A549 (cell line): ENCODE data around the gene EPHA1. TPM values are rescaled to one million over a fixed set of nuclear protein-coding genes. Genes with fewer than 3 reads are reported as not detected.

Experiments
- ATAC-seq, 2 experiments: fragments of 200-7000 bp in 1 of 2; fragments of >200 bp in 1 of 2; cut with Nextera tagmentation in 1 of 2; cut with Tn5 transposase in 1 of 2; 3 replicates each; pipeline versions ENCODE4 v1.8.0 to v1.9.1; 2018 to 2020; ENCODE audit warnings: mild to moderate bottlenecking in 1 of 2, moderate library complexity in 1 of 2
- CTCF ChIA-PET: fragments of 300-600 bp; sonication (Branson Sonifier 250); formaldehyde crosslinking; extraction: SDS; loops from one replicate; lab custom pipeline; 2021; ENCODE audit warnings: antibody characterized with exemption, inconsistent platforms; lab: Yijun Ruan, JAX
- POLR2A ChIA-PET: fragments of 350-600 bp; formaldehyde crosslinking; extraction: SDS; loops from one replicate; lab custom pipeline; 2021; ENCODE audit warnings: antibody characterized with exemption, inconsistent platforms; lab: Yijun Ruan, JAX
- DNase-seq, 2 experiments: peaks; one replicate each; pipeline versions ENCODE4 v3.0.0 to v3.0.0-alpha.2; 2011 to 2016; ENCODE audit warnings: low read depth in 1 of 2, low spot score in 1 of 2
- FAIRE-seq: peaks from 2 replicates; lab custom pipeline; 2011; peaks lifted over from hg19 to GRCh38; lab: Jason Lieb, UNC
- H3K27ac ChIP-seq, 2 experiments: fragments of >200 bp; sonication (Bioruptor Twin); formaldehyde crosslinking; 3 replicates each; pipeline ENCODE4 v1.5.1; 2016 to 2017
- H3K4me1 ChIP-seq: fragments of >200 bp; sonication (Bioruptor Twin); formaldehyde crosslinking; 3 replicates; pipeline ENCODE4 v1.6.1; 2016
- H3K4me2 ChIP-seq: fragments of >200 bp; sonication (Bioruptor Twin); formaldehyde crosslinking; 3 replicates; pipeline ENCODE4 v1.6.1; 2016
- H3K4me3 ChIP-seq: fragments of >200 bp; sonication (Bioruptor Twin); formaldehyde crosslinking; 3 replicates; pipeline ENCODE4 v1.5.1; 2016
- H3K9me3 ChIP-seq: fragments of >200 bp; sonication (Bioruptor Twin); formaldehyde crosslinking; 3 replicates; pipeline ENCODE4 v1.6.1; 2016
- BHLHE40 ChIP-seq: IDR thresholded peaks from 2 replicates; pipeline ENCODE4 v1.6.1; 2012; ENCODE audit warnings: low read depth, low read length, inconsistent platforms
- CEBPB ChIP-seq, 2 experiments: fragments of >200 bp in 1 of 2; sonication (Bioruptor Twin) in 1 of 2; formaldehyde crosslinking in 1 of 2; IDR thresholded peaks; 2 replicates each; pipeline ENCODE4 v1.6.1; 2012 to 2016
- CHD4 ChIP-seq: fragments of 200-600 bp; sonication (generic); IDR thresholded peaks from 2 replicates; pipeline ENCODE4 v1.6.1; 2016; ENCODE audit warnings: antibody characterized with exemption, mild to moderate bottlenecking, borderline replicate concordance
- EHMT2 ChIP-seq: fragments of 200-600 bp; sonication (generic); IDR thresholded peaks from 2 replicates; pipeline ENCODE4 v1.6.1; 2016; ENCODE audit warnings: antibody characterized with exemption, low read depth, mild to moderate bottlenecking, moderate library complexity
- ESRRA ChIP-seq: fragments of 150-350 bp; IDR thresholded peaks from 2 replicates; pipeline ENCODE4 v1.6.1; 2014; ENCODE audit warnings: mild to moderate bottlenecking, low read length, borderline replicate concordance
- FOXS1 ChIP-seq: fragments of 250-450 bp; sonication (Bioruptor Pico); IDR thresholded peaks from 2 replicates; pipeline ENCODE4 v1.5.0; 2020; ENCODE audit warnings: mild to moderate bottlenecking, moderate library complexity
- HOXB13 ChIP-seq: fragments of 250-450 bp; sonication (Bioruptor Pico); IDR thresholded peaks from 2 replicates; pipeline ENCODE4 v1.5.0; 2020; ENCODE audit warnings: low read depth, mild to moderate bottlenecking, moderate library complexity
- HOXB5 ChIP-seq: fragments of 250-450 bp; sonication (Bioruptor Pico); IDR thresholded peaks from 2 replicates; pipeline ENCODE4 v1.5.0; 2020; ENCODE audit warnings: mild to moderate bottlenecking, moderate library complexity
- JUNB ChIP-seq: fragments of >200 bp; sonication (Bioruptor Twin); formaldehyde crosslinking; IDR thresholded peaks from 2 replicates; pipeline ENCODE4 v1.6.1; 2016
- MAFK ChIP-seq: fragments of 450-650 bp; IDR thresholded peaks from 2 replicates; pipeline ENCODE4 v1.6.1; 2014; ENCODE audit not compliant: partially characterized antibody
- NFE2L2 ChIP-seq: fragments of 150-350 bp; conservative IDR thresholded peaks from 2 replicates; pipeline ENCODE4 v1.6.1; 2014; ENCODE audit warnings: low read length
- PHF8 ChIP-seq: fragments of 200-600 bp; sonication (generic); IDR thresholded peaks from 2 replicates; pipeline ENCODE4 v1.6.1; 2016; ENCODE audit warnings: low read depth, mild to moderate bottlenecking, antibody characterized with exemption, moderate library complexity, borderline replicate concordance
- POLR2A ChIP-seq: IDR thresholded peaks from 2 replicates; pipeline ENCODE4 v1.6.1; 2012; ENCODE audit warnings: mild to moderate bottlenecking, low read length
- RAD21 ChIP-seq, 2 experiments: fragments of >200 bp in 1 of 2; sonication (Bioruptor Twin) in 1 of 2; formaldehyde crosslinking in 1 of 2; IDR thresholded peaks in 1 of 2; conservative IDR thresholded peaks in 1 of 2; 2 replicates in 1 of 2; 3 replicates in 1 of 2; pipeline ENCODE4 v1.6.1; 2012 to 2018; ENCODE audit warnings: inconsistent platforms in 1 of 2
- RARB ChIP-seq: fragments of 250-450 bp; sonication (Bioruptor Pico); IDR thresholded peaks from 2 replicates; pipeline ENCODE4 v1.8.0; 2021; ENCODE audit warnings: mild to moderate bottlenecking, moderate library complexity
- RCOR1 ChIP-seq: fragments of 150-350 bp; IDR thresholded peaks from 2 replicates; pipeline ENCODE4 v1.6.1; 2014; ENCODE audit warnings: antibody characterized with exemption, low read length, low read depth
- RFX5 ChIP-seq: fragments of 450-650 bp; IDR thresholded peaks from 2 replicates; pipeline ENCODE4 v1.7.1; 2014; ENCODE audit warnings: antibody characterized with exemption, mild to moderate bottlenecking, moderate library complexity
- ZNF302 ChIP-seq: fragments of 250-450 bp; sonication (Bioruptor Pico); IDR thresholded peaks from 2 replicates; pipeline ENCODE4 v1.9.0; 2021; ENCODE audit warnings: inconsistent platforms, mild to moderate bottlenecking, moderate library complexity
- ZSCAN20 ChIP-seq: fragments of 250-450 bp; sonication (Bioruptor Pico); IDR thresholded peaks from 2 replicates; pipeline ENCODE4 v1.8.0; 2022; ENCODE audit warnings: mild to moderate bottlenecking, moderate library complexity
- WGBS: methylation state at CpG from one replicate; pipeline ENCODE4 v1.1.6; 2017; ENCODE audit errors: missing lambda C conversion rate; 5-methylcytosine and 5-hydroxymethylcytosine counted together
- polyA plus RNA-seq, 4 experiments: library from polyadenylated mRNA; depleted of rRNA in 3 of 4; stranded (reverse); fragments of >200 nt; fragmentation: RNase III in 1 of 4; extraction: RNeasy Plus Mini Kit Qiagen cat#74134 plus additional on column Dnase treatment in 1 of 4; gene quantifications; 2 replicates in 3 of 4; 3 replicates in 1 of 4; pipeline ENCODE4 v1.2.3, GENCODE V29; 2011 to 2017
- TF ChIP-seq, protein P1 (sequence below): IDR thresholded peaks from 2 replicates; pipeline ENCODE4 v1.6.1; 2012; ENCODE audit warnings: low read depth, borderline replicate concordance
- TF ChIP-seq, protein P2 (sequence below): fragments of >200 bp; sonication (Bioruptor Twin); formaldehyde crosslinking; IDR thresholded peaks from 3 replicates; pipeline ENCODE4 v1.5.1; 2016
- TF ChIP-seq, protein P3 (sequence below): fragments of >200 bp; sonication (Bioruptor Twin); formaldehyde crosslinking; IDR thresholded peaks from 3 replicates; pipeline ENCODE4 v1.6.1; 2016
- TF ChIP-seq, protein P4 (sequence below): fragments of 200-600 bp; sonication (generic); IDR thresholded peaks from 2 replicates; pipeline ENCODE4 v1.6.1; 2016; ENCODE audit warnings: antibody characterized with exemption, mild to moderate bottlenecking, moderate library complexity

The EPHA1 gene
- polyA plus RNA-seq, 2 of the 4 experiments (the other 2 are of a cell fraction) = not detected

DNA sequence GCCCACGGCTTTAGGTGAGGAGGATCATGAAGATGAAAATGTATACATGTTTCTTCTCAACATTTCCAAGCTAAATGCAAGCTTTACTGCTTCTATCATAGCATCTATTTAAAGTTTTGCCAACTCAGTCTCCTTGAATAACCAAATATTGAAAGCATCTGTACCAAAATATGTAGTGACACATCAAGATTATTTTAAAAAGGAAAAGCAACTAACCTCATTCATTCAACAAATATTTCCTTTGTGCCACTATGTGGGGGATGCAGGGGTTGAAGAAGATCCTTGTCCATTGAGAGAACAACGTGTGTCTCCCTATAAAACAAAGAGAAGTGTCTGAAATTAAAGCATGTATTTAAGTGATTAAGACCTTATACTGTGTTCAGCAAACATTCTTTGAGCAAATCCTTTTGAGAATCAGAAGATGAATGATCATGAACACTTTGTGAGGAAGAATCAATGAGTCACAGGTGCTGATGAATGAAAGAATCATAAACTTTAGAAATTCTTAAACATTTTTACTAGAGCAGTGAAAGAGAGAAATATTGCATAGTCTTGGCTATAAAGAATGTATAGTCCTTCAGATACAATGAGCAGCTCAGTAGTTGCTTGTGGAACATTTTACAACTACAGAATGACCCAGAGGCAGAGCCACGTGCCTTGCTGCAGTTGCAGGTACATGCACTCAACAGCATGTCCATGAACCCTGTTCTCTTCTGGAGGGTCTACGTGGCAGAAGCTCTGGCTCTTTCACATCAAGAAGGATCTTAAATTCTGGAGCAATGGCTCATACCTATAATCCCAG lies 48.5 kb upstream of the EPHA1 start:
- Histone ChIP-seq H3K9me3 (0 out of 3 replicates have a peak, but pooled peaks cover 4% of the 10 kb centered on the region), H3K4me3 (no peak overlapping the region), H3K27ac (no peak overlapping the region), H3K4me1 (no peaks in the 10 kb centered on the region), H3K4me2 (no peak overlapping the region)
- FAIRE-seq (no peak), ATAC-seq (no peak), DNase-seq (no peak)
- 15% methylated on average over 4 of the region's 4 CpGs for WGBS
- no peak for TF ChIP-seq NFE2L2
- CTCF ChIA-PET = no interaction called here
- POLR2A ChIA-PET = no interaction called here

DNA sequence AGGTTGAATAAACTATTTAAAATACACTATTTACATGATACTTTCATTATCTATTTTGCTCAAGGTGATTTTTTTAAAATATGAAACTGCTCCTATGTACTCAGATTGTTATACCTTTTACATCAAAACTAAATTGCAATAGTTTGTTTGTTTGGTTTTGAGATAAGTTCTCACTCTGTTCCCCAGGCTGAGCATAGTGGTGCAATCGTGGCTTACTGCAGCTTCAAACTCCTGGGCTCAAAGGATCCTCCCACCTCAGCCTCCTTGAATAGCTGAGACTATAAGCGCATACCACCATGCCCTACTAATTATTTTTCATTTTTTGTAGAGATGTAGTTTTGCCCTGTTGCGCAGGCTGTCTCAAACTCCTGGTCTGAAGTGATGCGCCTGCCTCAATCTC lies 47.3 kb upstream of the EPHA1 start:
- Histone ChIP-seq H3K4me2 (no peak overlapping the region), H3K4me1 (no peaks in the 10 kb centered on the region), H3K4me3 (no peak overlapping the region), H3K27ac (no peak overlapping the region), H3K9me3 (no peaks in the 10 kb centered on the region)
- no peak for ATAC-seq
- ChIA-PET CTCF (no interaction called here), POLR2A (no interaction called here)
- no peak for TF ChIP-seq BHLHE40
- no peak for TF ChIP-seq EHMT2
- no peak for TF ChIP-seq ZNF302 (CRISPR knock-in tag)
- TF ChIP-seq, protein P1, sequence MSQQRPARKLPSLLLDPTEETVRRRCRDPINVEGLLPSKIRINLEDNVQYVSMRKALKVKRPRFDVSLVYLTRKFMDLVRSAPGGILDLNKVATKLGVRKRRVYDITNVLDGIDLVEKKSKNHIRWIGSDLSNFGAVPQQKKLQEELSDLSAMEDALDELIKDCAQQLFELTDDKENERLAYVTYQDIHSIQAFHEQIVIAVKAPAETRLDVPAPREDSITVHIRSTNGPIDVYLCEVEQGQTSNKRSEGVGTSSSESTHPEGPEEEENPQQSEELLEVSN = no peak
- WGBS = 58% methylated on average over 4 of the region's 4 CpGs
- FAIRE-seq = no peak
- no peak for DNase-seq

DNA sequence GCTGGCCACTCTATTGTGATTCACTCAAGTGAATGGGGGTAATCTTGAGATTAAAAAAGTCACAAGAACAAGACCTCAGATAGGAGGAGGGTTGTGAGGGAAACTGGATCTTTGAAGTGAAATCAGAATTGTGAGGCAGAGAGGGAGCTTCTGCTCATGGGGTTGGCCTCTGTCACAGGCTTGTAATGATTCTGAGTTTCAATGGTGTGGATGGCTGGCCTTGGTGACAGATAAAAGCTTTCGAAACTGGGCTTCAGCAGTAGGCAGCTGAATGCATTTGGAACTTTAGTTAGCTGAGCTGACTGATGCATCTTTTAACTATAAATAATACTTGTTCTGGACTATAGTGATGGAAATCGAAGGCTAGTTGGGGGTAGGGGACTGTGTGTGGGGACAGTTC lies 46.8 kb upstream of the EPHA1 start:
- WGBS = 10% methylated on average over 2 of the region's 2 CpGs
- POLR2A ChIA-PET = no interaction called here
- CTCF ChIA-PET = no interaction called here

DNA sequence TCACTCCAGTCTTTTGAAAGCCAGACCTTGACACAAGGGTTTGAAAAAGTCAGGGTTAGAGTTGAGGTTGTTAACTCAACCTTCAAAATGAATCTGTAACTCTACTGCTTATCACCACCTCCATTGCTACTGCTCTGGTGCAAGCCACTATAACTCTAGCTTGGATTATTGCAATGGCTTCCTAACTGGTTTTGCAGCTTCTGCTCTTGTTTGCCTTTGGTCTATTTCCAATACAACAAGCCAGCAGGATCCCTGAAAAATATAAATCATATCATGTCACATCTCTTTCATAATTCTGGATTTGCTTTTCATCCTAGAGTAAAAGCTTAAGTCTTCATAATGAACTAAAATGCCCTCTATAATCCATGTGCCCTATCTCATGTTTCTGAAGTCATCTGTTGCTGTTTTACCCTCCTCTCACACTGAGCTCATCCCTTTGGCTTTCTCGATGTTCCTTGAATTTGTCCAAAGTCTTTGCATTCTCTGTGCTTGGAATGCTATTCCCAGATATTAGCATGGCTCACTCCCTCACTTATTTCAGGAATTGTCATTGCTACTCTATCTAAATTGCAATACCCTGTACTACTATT lies 45.5 kb upstream of the EPHA1 start:
- H3K27ac ChIP-seq = no peak overlapping the region
- POLR2A ChIA-PET = no interaction called here

More for the DNA sequence above, 46.8 kb upstream of the EPHA1 start:
- Histone ChIP-seq H3K27ac (no peak overlapping the region), H3K4me1 (no peaks in the 10 kb centered on the region), H3K4me2 (no peak overlapping the region), H3K9me3 (no peaks in the 10 kb centered on the region), H3K4me3 (no peak overlapping the region)
- ATAC-seq = no peak
- DNase-seq = no peak
- TF ChIP-seq RCOR1 (no peak), PHF8 (no peak), FOXS1 (CRISPR knock-in tag) (no peak), RARB (CRISPR knock-in tag) (no peak), ZSCAN20 (CRISPR knock-in tag) (no peak), NFE2L2 (no peak), RFX5 (no peak), JUNB (no peak)
- TF ChIP-seq, protein P2, sequence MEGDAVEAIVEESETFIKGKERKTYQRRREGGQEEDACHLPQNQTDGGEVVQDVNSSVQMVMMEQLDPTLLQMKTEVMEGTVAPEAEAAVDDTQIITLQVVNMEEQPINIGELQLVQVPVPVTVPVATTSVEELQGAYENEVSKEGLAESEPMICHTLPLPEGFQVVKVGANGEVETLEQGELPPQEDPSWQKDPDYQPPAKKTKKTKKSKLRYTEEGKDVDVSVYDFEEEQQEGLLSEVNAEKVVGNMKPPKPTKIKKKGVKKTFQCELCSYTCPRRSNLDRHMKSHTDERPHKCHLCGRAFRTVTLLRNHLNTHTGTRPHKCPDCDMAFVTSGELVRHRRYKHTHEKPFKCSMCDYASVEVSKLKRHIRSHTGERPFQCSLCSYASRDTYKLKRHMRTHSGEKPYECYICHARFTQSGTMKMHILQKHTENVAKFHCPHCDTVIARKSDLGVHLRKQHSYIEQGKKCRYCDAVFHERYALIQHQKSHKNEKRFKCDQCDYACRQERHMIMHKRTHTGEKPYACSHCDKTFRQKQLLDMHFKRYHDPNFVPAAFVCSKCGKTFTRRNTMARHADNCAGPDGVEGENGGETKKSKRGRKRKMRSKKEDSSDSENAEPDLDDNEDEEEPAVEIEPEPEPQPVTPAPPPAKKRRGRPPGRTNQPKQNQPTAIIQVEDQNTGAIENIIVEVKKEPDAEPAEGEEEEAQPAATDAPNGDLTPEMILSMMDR = no peak
- TF ChIP-seq, protein P3, sequence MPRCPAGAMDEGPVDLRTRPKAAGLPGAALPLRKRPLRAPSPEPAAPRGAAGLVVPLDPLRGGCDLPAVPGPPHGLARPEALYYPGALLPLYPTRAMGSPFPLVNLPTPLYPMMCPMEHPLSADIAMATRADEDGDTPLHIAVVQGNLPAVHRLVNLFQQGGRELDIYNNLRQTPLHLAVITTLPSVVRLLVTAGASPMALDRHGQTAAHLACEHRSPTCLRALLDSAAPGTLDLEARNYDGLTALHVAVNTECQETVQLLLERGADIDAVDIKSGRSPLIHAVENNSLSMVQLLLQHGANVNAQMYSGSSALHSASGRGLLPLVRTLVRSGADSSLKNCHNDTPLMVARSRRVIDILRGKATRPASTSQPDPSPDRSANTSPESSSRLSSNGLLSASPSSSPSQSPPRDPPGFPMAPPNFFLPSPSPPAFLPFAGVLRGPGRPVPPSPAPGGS = no peak
- FAIRE-seq = no peak

More for the DNA sequence above, 45.5 kb upstream of the EPHA1 start:
- Histone ChIP-seq H3K9me3 (no peaks in the 10 kb centered on the region), H3K4me2 (no peak overlapping the region), H3K4me1 (no peaks in the 10 kb centered on the region), H3K4me3 (no peak overlapping the region)
- ATAC-seq = no peak
- CTCF ChIA-PET = interaction anchor here (0.9 kb wide), 1 partner anchor 8 kb away, joined by 3 read pairs; no protein-coding TSS in a partner anchor
- no peak for FAIRE-seq
- WGBS = 23% methylated on average over 1 of the region's 1 CpG
- no peak for DNase-seq
- TF ChIP-seq NFE2L2 (no peak), HOXB5 (CRISPR knock-in tag) (no peak), POLR2A (no peak), CHD4 (no peak), ESRRA (no peak), HOXB13 (CRISPR knock-in tag) (no peak), CEBPB (IDR thresholded peaks at IDR 0.05) (no peak), MAFK (no peak), RAD21 (conservative IDR thresholded peaks at IDR 0.05 in 1 of 2, IDR thresholded peaks at IDR 0.05 in 1 of 2) (no peak)
- TF ChIP-seq, protein P4, sequence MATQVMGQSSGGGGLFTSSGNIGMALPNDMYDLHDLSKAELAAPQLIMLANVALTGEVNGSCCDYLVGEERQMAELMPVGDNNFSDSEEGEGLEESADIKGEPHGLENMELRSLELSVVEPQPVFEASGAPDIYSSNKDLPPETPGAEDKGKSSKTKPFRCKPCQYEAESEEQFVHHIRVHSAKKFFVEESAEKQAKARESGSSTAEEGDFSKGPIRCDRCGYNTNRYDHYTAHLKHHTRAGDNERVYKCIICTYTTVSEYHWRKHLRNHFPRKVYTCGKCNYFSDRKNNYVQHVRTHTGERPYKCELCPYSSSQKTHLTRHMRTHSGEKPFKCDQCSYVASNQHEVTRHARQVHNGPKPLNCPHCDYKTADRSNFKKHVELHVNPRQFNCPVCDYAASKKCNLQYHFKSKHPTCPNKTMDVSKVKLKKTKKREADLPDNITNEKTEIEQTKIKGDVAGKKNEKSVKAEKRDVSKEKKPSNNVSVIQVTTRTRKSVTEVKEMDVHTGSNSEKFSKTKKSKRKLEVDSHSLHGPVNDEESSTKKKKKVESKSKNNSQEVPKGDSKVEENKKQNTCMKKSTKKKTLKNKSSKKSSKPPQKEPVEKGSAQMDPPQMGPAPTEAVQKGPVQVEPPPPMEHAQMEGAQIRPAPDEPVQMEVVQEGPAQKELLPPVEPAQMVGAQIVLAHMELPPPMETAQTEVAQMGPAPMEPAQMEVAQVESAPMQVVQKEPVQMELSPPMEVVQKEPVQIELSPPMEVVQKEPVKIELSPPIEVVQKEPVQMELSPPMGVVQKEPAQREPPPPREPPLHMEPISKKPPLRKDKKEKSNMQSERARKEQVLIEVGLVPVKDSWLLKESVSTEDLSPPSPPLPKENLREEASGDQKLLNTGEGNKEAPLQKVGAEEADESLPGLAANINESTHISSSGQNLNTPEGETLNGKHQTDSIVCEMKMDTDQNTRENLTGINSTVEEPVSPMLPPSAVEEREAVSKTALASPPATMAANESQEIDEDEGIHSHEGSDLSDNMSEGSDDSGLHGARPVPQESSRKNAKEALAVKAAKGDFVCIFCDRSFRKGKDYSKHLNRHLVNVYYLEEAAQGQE = no peak
